MG63 (cell line): ENCODE results near the gene CRIM1. TPM values are rescaled to one million over a fixed set of nuclear protein-coding genes. Genes with fewer than 3 reads are reported as not detected.

ENCODE experiments used
- DNase-seq: peaks from one replicate; pipeline ENCODE4 v3.0.0-alpha.2; 2020
- H3K27me3 ChIP-seq: fragments of 250-450 bp; sonication (Bioruptor Pico); 2 replicates; pipeline ENCODE4 v1.5.1; 2020; ENCODE audit warnings: mild to moderate bottlenecking, moderate library complexity
- H3K36me3 ChIP-seq: fragments of 250-450 bp; sonication (Bioruptor Pico); 2 replicates; pipeline ENCODE4 v1.5.1; 2020; ENCODE audit warnings: mild to moderate bottlenecking, moderate library complexity
- H3K4me3 ChIP-seq: fragments of 250-450 bp; sonication (Bioruptor Pico); 2 replicates; pipeline ENCODE4 v1.5.1; 2020; ENCODE audit warnings: mild to moderate bottlenecking, moderate library complexity
- H3K9me3 ChIP-seq: fragments of 250-450 bp; sonication (Bioruptor Pico); 2 replicates; pipeline ENCODE4 v1.5.1; 2020; ENCODE audit warnings: mild to moderate bottlenecking, moderate library complexity
- total RNA-seq: library from RNA; depleted of rRNA; stranded (reverse); fragments of >200 nt; shearing (Covaris generic); gene quantifications from 2 replicates; pipeline ENCODE4 v1.2.3, GENCODE V29; 2014; ENCODE audit warnings: low replicate concordance

CRIM1 gene
- total RNA-seq, 1 experiment from 2014 or later: 102 TPM

GRCh38 chr2:36403675-36404230 lies 48.2 kb downstream of the CRIM1 start:
- H3K9me3 ChIP-seq: no peaks in the 10 kb centered on the region
- H3K4me3 ChIP-seq: no peak overlapping the region
- peaks cover 68% of the 10 kb centered on the region for H3K36me3 ChIP-seq
- DNase-seq: peak; percentile 34
- H3K27me3 ChIP-seq: no peaks in the 10 kb centered on the region

DNA sequence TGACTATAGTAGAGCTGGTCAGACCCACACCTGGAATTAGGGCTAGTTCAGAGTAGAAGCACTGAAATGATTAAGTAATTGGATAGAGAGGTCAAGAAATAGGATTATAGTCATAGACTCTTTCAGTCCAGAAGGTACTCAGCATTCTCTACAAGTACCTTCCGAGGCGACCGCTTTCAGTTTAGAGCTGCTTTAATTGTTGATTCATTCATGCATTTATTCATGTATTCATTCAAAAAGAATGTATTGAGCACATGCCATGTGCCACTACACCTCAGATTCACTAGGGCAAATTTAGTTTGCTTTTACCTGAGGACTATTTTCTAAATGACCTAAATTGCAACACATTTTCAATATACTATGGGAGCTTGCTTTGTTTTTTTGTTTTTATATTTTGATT lies 48.7 kb downstream of the CRIM1 start:
- no peak for DNase-seq
- H3K36me3 ChIP-seq: peaks cover 62% of the 10 kb centered on the region
- H3K9me3 ChIP-seq: no peaks in the 10 kb centered on the region

GRCh38 chr2:36404754-36405153 lies 49.2 kb downstream of the CRIM1 start:
- Histone ChIP-seq H3K4me3 (no peak overlapping the region), H3K36me3 (peaks cover 61% of the 10 kb centered on the region), H3K9me3 (no peaks in the 10 kb centered on the region), H3K27me3 (no peaks in the 10 kb centered on the region)
- DNase-seq: no peak

More for the DNA sequence above, 48.7 kb downstream of the CRIM1 start:
- Histone ChIP-seq H3K4me3 (no peak overlapping the region), H3K27me3 (no peaks in the 10 kb centered on the region)

DNA sequence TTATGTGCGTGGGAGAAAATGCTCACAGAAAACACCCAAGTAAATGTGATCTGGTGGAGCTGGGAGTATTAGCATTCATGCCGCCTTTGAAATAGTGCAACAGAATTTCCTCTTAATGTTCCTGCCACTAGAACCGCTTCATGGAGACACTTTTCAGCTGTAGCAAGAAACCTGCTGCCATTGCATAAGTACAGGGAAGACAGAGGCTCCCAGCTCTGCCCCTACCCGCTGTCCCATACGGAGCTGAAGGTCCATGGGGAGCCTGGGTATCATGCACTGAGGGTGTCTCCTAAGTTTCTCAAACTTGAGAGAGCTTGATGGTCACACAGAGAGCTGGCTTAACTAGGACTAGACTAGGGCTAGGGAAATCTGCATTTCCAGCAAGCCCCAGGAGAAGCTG lies 49.6 kb downstream of the CRIM1 start:
- no peak for DNase-seq
- Histone ChIP-seq H3K36me3 (peaks cover 61% of the 10 kb centered on the region), H3K4me3 (no peak overlapping the region), H3K9me3 (no peaks in the 10 kb centered on the region), H3K27me3 (no peaks in the 10 kb centered on the region)

GRCh38 chr2:36406296-36406695 lies 50.7 kb downstream of the CRIM1 start:
- H3K9me3 ChIP-seq: no peaks in the 10 kb centered on the region
- no peak for DNase-seq
- H3K27me3 ChIP-seq: no peaks in the 10 kb centered on the region
- H3K4me3 ChIP-seq: no peak overlapping the region
- peaks cover 61% of the 10 kb centered on the region for H3K36me3 ChIP-seq

DNA sequence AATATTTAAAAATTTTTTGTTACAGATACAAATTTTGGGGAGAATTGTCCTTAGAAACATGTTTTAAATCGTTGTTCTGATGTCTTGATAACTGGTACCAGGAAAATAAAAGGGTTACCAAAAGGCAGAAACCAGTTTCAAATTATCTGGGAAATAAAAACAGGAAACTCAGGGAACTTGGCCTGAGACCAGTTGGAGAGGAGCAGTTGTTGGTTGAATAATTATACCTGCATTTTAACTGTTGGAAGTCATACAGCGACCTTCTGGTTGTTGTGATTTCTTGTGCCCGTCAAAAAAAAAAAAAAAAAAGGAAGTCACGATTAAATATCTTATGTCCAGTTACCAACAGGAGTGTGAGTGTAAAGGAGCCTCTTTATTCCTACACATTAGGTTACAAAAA lies 51.8 kb downstream of the CRIM1 start:
- peaks cover 64% of the 10 kb centered on the region for H3K36me3 ChIP-seq
- no peaks in the 10 kb centered on the region for H3K9me3 ChIP-seq
- DNase-seq: no peak
- no peaks in the 10 kb centered on the region for H3K27me3 ChIP-seq
- H3K4me3 ChIP-seq: no peak overlapping the region

DNA sequence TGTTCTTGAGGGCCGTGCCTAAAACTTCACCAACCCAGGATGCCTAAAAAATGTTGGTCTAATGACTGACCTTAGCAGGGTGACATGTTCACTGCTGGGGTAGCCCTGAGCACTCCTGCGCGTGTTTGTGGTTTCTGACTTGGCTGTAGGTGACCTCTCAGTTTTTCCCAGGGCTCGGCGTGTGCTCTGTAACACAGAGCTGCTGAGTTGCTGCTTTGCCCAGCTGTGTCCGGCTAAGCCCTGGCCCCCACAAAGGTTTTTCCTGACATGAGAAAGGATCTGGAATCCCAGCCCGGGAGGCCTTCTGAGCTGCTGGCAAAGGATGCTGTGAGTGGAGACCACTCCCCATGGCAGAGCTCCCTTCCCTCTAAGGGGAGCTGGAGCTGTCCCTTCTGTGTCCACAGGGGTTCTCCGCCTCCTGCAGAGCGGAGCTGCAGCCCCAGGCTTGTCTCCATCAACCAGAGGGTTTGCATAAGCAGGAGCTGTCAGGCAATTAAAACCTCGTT lies 52.7 kb downstream of the CRIM1 start:
- Histone ChIP-seq H3K27me3 (no peaks in the 10 kb centered on the region), H3K36me3 (peaks cover 66% of the 10 kb centered on the region), H3K9me3 (no peaks in the 10 kb centered on the region), H3K4me3 (no peak overlapping the region)
- DNase-seq: no peak

- no peaks in the 10 kb centered on the region for H3K27me3 ChIP-seq
- H3K4me3 ChIP-seq: no peak overlapping the region
- no peak for DNase-seq
- H3K36me3 ChIP-seq: peaks cover 75% of the 10 kb centered on the region
- no peaks in the 10 kb centered on the region for H3K9me3 ChIP-seq
Measured at GRCh38 chr2:36409335-36409734, 53.8 kb downstream of the CRIM1 start.

- Histone ChIP-seq H3K27me3 (no peaks in the 10 kb centered on the region), H3K4me3 (no peak overlapping the region)
- DNase-seq: no peak
Measured at GRCh38 chr2:36409935-36410334, 54.4 kb downstream of the CRIM1 start.

GRCh38 chr2:36410681-36411080 lies 55.1 kb downstream of the CRIM1 start:
- Histone ChIP-seq H3K36me3 (peaks cover 81% of the 10 kb centered on the region), H3K4me3 (no peak overlapping the region), H3K27me3 (no peaks in the 10 kb centered on the region), H3K9me3 (no peaks in the 10 kb centered on the region)
- DNase-seq: no peak

More at GRCh38 chr2:36409935-36410334, 54.4 kb downstream of the CRIM1 start:
- H3K36me3 ChIP-seq: peaks cover 81% of the 10 kb centered on the region
- no peaks in the 10 kb centered on the region for H3K9me3 ChIP-seq

- no peak overlapping the region for H3K4me3 ChIP-seq
- no peaks in the 10 kb centered on the region for H3K27me3 ChIP-seq
- H3K9me3 ChIP-seq: no peaks in the 10 kb centered on the region
- DNase-seq: no peak
- H3K36me3 ChIP-seq: peaks cover 81% of the 10 kb centered on the region
Measured at GRCh38 chr2:36411962-36412444, 56.4 kb downstream of the CRIM1 start.

- H3K27me3 ChIP-seq: no peaks in the 10 kb centered on the region
- H3K36me3 ChIP-seq: peaks cover 87% of the 10 kb centered on the region
- H3K9me3 ChIP-seq: no peaks in the 10 kb centered on the region
- DNase-seq: no peak
- H3K4me3 ChIP-seq: no peak overlapping the region
Measured at GRCh38 chr2:36413218-36413617, 57.6 kb downstream of the CRIM1 start.

DNA sequence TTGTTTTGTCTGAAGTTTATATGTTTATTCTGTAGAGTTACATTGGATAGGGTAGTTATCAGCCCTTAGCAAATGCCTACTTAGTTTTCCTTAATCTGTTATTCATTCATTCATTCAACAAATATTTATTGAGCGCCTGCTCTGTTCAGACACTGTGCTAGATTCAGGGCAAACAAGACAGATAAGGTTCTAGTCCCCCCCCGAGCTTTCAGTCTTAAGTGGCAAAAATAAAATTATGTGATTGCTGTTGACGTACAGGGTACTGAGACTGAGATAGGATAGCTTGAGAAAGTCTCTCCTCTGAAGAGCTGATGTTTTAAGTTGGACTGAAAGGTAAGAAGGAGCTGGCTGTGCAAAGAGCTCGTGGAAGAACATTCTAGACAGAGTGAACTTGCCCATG lies 58.7 kb downstream of the CRIM1 start:
- DNase-seq: no peak
- Histone ChIP-seq H3K4me3 (no peak overlapping the region), H3K36me3 (peaks cover 94% of the 10 kb centered on the region), H3K27me3 (no peaks in the 10 kb centered on the region), H3K9me3 (no peaks in the 10 kb centered on the region)

DNA sequence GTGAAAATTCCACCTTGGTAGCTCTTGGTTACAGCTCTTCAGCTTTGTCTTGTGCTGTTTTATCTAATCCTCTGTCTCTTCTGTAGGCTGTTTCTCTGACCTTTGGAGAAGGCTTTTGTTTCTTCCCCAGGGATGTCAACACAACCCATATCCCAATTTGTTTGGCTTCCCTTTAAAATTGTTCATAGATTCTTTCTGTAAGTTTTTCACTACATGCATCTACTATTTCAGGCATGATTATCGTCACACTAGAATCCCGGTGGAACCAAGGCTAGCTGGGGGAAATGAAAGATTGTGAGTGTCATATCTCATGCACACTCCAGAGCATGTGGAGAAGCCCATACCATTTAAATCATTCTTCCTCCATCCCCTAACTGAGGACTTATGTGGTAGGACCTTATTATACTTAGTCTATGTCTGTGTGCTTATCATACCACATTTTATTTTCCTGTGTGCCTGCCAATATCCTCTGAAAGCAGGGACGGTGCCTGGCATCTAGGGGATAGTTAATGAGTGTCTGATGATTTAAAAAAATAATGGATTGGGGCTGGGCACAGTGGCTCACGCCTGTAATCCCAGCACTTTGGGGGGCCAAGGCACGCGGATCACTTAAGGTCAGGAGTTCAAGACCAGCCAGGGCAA lies 59.9 kb downstream of the CRIM1 start:
- H3K9me3 ChIP-seq: no peaks in the 10 kb centered on the region
- DNase-seq: no peak

GRCh38 chr2:36416370-36417165 lies 61.0 kb downstream of the CRIM1 start:
- no peaks in the 10 kb centered on the region for H3K9me3 ChIP-seq
- DNase-seq: no peak
- H3K27me3 ChIP-seq: no peaks in the 10 kb centered on the region
- peaks cover 95% of the 10 kb centered on the region for H3K36me3 ChIP-seq
- no peak overlapping the region for H3K4me3 ChIP-seq

More for the DNA sequence above, 59.9 kb downstream of the CRIM1 start:
- peaks cover 95% of the 10 kb centered on the region for H3K36me3 ChIP-seq
- no peak overlapping the region for H3K4me3 ChIP-seq
- H3K27me3 ChIP-seq: no peaks in the 10 kb centered on the region

- DNase-seq: no peak
- Histone ChIP-seq H3K9me3 (no peaks in the 10 kb centered on the region), H3K27me3 (no peaks in the 10 kb centered on the region), H3K4me3 (no peak overlapping the region), H3K36me3 (peaks cover 89% of the 10 kb centered on the region)
Measured at GRCh38 chr2:36420569-36421181, 65.1 kb downstream of the CRIM1 start.

DNA sequence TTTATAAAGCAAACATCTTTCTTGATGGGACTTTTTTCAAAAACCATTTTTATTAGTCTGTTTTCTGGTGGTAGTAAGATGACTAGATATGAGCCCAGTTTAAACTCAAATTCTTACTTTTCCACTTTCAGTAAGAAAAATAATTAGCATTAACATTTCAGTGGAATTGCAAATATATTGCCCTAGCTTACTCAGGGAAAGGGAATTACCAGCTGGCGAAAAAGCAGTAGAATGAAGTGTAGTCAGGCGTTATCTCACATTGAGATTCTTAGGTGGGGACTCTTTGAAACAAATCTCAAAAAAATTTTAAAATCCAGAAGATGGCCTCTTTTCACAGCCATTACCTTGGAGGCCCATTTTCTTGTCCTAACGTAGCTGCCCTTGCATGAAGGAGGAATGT lies 65.8 kb downstream of the CRIM1 start:
- Histone ChIP-seq H3K27me3 (no peaks in the 10 kb centered on the region), H3K36me3 (peaks cover 91% of the 10 kb centered on the region), H3K4me3 (no peak overlapping the region), H3K9me3 (no peaks in the 10 kb centered on the region)
- no peak for DNase-seq
